ENCODE data around the gene RPAP2.

RPAP2 gene

DNA sequence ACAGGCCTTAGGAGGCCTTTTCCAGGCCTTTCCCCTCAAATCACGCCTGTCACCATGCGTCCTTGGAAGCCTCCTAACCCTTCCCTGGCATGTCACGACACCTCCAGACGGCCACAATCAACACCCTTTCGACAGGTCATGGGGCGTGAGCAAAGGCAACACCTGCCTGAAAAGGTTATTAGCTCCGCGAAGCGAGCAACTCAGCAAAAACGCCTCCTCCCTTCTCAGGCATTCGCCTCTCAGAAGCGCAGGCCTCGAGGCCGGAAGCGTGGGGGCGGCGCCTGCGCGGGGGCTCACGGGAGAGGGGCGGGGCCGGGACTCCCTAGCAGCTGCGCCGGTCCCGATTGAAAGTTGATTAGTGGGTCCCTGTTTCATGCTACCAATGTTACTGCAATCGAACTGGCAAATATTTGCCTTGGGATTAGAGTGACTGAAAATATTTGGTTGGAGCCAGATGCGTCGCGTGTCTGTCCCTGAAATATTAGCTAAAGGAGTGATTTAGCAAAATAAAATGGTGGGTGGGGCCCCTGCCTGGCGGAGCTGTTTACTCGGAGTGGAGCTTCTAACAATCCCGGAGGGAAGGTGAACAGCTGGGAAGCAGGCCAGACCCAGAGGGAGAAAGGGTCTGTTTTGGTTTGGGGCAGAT lies 143.0 kb downstream of the RPAP2 start:
- TF ChIP-seq POLR2A (IDR thresholded peaks at IDR 0.05; ENCODE audit: low read depth, low read length) (no peak), POLR2AphosphoS5 (IDR thresholded peaks at IDR 0.05; ENCODE audit: low read depth, low read length) (no peak), TAF1 (IDR thresholded peaks at IDR 0.05; ENCODE audit: borderline replicate concordance, low read depth, low read length) (no peak)
- FAIRE-seq (no peak), DNase-seq (ENCODE audit: insufficient read length) (no peak)

DNA sequence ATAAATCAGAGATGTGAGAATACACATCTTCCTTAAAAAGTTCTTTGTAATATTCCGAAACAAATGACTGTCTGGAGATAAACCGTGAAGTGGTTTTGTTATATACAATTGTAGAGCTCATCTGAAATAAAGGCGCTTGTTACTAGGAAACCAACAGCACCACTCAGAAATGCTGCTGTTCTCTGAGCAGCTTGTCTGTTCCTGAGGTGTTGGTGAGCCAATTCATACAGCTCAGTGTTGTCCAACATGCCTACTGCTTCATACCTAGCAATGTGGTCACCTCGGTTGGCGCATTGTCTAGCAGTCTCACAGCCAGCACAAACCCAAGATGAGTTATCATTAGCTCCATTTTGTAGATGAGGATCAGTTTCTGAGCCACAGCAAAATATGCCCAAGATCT lies 143.5 kb downstream of the RPAP2 start:
- no peak for DNase-seq (ENCODE audit: insufficient read length)
- FAIRE-seq: no peak
- TF ChIP-seq POLR2AphosphoS5 (IDR thresholded peaks at IDR 0.05; ENCODE audit: low read depth, low read length) (no peak), TAF1 (IDR thresholded peaks at IDR 0.05; ENCODE audit: borderline replicate concordance, low read depth, low read length) (no peak), POLR2A (IDR thresholded peaks at IDR 0.05; ENCODE audit: low read depth, low read length) (no peak)

DNA sequence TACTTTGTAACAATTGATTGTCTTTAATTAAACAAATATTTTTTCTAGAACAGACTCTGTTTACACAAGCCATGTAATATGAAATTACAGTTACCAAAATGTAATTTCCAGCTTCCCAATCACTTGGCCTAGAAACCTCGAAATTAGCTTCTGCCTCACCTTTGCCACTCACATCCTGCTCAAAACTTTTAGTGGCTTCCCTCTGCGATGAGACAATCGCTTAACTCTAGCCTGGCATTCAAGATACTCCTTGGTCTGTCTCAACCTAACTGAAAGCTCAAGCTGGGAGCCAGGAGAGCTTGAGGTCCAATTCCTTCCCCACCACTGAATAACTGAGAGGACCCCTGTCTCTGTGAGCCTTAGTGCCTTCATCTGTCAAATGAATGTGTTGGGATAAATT lies 145.0 kb downstream of the RPAP2 start:
- FAIRE-seq: no peak
- DNase-seq (ENCODE audit: insufficient read length): no peak
- no peak for TF ChIP-seq POLR2A (IDR thresholded peaks at IDR 0.05; ENCODE audit: low read depth, low read length)
- no peak for TF ChIP-seq TAF1 (IDR thresholded peaks at IDR 0.05; ENCODE audit: borderline replicate concordance, low read depth, low read length)
- TF ChIP-seq POLR2AphosphoS5 (IDR thresholded peaks at IDR 0.05; ENCODE audit: low read depth, low read length): no peak

DNA sequence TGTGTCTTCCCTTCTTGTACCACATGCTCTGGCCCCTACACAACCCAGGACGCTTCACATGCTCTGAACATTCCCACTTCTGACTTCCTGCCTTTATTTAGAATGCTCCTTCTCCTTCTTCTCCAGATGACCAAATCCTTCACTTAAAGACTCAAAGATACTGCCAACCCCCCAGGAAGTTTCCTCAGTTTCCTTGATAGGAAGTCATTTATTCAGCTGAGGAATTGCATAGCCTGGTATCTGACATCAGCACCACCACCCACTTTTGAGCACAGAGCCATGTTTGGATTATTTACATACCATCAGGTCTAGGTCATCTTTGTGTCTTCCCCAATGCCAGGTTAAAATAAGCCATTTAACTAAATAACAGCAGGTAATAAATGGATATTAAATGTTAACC lies 145.5 kb downstream of the RPAP2 start:
- FAIRE-seq: no peak
- TF ChIP-seq POLR2AphosphoS5 (IDR thresholded peaks at IDR 0.05; ENCODE audit: low read depth, low read length): no peak
- TF ChIP-seq TAF1 (IDR thresholded peaks at IDR 0.05; ENCODE audit: borderline replicate concordance, low read depth, low read length): no peak
- no peak for TF ChIP-seq POLR2A (IDR thresholded peaks at IDR 0.05; ENCODE audit: low read depth, low read length)
- DNase-seq (ENCODE audit: insufficient read length): no peak

DNA sequence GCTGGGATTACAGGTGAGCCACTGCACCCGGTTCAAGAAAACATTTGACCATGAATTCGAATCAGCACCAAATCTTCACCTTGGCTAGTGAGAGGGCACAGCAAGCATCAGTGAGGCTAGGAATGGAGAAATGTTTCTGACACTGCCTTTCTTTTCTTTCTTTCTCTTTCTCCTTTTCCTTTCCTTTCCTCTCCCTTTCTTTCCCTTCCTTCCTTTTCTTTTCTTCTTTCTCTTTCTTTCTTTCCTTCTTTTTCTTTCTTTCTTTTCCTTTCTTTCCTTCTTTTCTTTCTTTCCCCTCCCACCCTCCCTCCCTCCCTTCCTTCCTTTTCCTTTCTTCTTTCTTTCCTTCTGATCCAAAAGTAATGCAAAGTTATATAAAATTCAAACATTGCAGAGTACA lies 147.0 kb downstream of the RPAP2 start:
- DNase-seq (ENCODE audit: insufficient read length) (no peak), FAIRE-seq (no peak)
- no peak for TF ChIP-seq TAF1 (IDR thresholded peaks at IDR 0.05; ENCODE audit: borderline replicate concordance, low read depth, low read length)
- no peak for TF ChIP-seq POLR2AphosphoS5 (IDR thresholded peaks at IDR 0.05; ENCODE audit: low read depth, low read length)
- no peak for TF ChIP-seq POLR2A (IDR thresholded peaks at IDR 0.05; ENCODE audit: low read depth, low read length)

DNA sequence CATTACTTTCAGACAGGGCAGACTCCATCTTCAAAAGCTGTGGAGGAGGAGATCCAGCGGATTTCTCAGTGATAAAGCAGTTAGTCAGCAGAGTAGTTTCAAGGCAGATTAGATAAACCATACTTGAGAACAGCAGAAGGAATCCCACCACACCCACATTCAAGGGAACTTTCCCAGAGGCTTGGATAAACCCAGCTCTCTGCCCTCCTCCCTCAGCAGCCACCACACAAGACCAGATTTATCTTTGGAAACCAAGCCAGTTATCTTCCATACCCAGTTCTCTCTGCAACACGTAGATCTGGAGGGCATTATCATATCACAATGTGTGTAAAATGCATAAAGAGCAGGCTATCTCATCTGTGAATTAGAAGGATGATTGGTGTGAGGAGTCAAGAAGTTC lies 147.7 kb downstream of the RPAP2 start:
- DNase-seq (ENCODE audit: insufficient read length) (no peak), FAIRE-seq (no peak)
- TF ChIP-seq POLR2AphosphoS5 (IDR thresholded peaks at IDR 0.05; ENCODE audit: low read depth, low read length) (no peak), POLR2A (IDR thresholded peaks at IDR 0.05; ENCODE audit: low read depth, low read length) (no peak), TAF1 (IDR thresholded peaks at IDR 0.05; ENCODE audit: borderline replicate concordance, low read depth, low read length) (no peak)

DNA sequence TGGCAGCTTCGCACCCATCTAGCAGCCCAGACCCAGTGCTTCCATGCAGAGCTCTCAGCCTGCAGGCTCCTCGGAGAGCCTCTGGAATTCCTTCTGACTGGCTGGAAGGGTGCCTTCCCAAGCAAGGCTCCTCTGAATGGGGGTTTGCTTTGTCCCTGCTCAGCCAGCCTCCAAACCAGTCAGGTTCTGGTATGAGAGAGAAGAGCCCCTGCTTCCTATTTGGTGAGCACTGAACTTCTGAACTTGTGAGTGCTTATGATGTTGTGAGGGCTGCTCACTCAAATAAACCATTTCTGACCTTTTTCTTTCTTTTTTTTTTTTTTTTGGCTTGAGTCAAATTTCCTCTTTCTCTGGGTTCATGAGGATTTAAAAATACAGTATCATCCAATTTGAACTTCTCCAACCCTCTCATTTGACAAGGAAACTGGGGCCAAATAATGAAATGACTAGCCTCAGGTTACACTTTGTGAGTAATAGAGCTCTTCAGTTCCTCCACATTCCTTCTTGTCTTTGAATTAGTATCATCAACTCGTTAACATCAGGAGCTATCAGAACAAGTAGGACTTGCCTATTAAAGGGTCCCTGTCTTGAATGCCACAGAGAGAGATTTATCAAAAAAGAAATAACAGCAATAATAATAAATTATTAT lies 148.3 kb downstream of the RPAP2 start:
- TF ChIP-seq POLR2A (IDR thresholded peaks at IDR 0.05; ENCODE audit: low read depth, low read length): no peak
- no peak for TF ChIP-seq POLR2AphosphoS5 (IDR thresholded peaks at IDR 0.05; ENCODE audit: low read depth, low read length)
- TF ChIP-seq TAF1 (IDR thresholded peaks at IDR 0.05; ENCODE audit: borderline replicate concordance, low read depth, low read length): no peak
- FAIRE-seq: no peak
- DNase-seq (ENCODE audit: insufficient read length): no peak

DNA sequence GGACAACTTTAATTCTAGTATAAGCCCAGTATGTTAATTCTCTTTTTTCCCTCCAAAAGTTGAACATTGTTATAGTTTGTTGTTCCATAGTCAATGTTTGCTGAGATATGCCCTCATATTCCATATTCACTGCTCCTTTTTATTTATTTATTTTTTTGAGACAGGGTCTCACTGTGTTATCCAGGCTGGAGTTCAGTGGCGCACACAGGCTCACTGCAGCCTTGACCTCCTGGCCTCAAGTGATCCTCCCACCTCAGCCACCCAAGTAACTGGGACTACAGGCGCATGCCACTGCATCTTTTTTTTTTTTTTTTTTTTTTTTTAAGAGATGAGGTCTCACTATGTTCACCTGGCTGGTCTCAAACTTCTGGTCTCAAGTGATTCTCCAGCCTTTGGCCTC lies 149.1 kb downstream of the RPAP2 start:
- FAIRE-seq (no peak), DNase-seq (ENCODE audit: insufficient read length) (no peak)
- no peak for TF ChIP-seq TAF1 (IDR thresholded peaks at IDR 0.05; ENCODE audit: borderline replicate concordance, low read depth, low read length)
- no peak for TF ChIP-seq POLR2A (IDR thresholded peaks at IDR 0.05; ENCODE audit: low read depth, low read length)
- no peak for TF ChIP-seq POLR2AphosphoS5 (IDR thresholded peaks at IDR 0.05; ENCODE audit: low read depth, low read length)

All from GM12892 (cell line).